Gastrocnemius medialis (tissue), 4 donors: Measurements from ENCODE around the gene TMEM39A.

Source experiments
- POLR2A ChIP-seq, 2 donors: fragments of 450-650 bp; IDR thresholded peaks; one replicate each; pipeline ENCODE4 v1.6.1; 2017; ENCODE audit warnings: antibody characterized with exemption in 2 of 2, mild to moderate bottlenecking in 2 of 2, moderate library complexity in 2 of 2
- TF ChIP-seq, protein P1 (sequence below), 5 experiments: fragments of 450-650 bp in 3 of 5; fragments of 200-600 bp in 2 of 5; sonication (generic) in 2 of 5; IDR thresholded peaks in 4 of 5; conservative IDR thresholded peaks in 1 of 5; 1 replicate in 4 of 5; 2 replicates in 1 of 5; pipeline ENCODE4 v1.5.1; 2016 to 2019; ENCODE audit warnings: antibody characterized with exemption in 5 of 5, mild to moderate bottlenecking in 3 of 5, moderate library complexity in 3 of 5

DNA sequence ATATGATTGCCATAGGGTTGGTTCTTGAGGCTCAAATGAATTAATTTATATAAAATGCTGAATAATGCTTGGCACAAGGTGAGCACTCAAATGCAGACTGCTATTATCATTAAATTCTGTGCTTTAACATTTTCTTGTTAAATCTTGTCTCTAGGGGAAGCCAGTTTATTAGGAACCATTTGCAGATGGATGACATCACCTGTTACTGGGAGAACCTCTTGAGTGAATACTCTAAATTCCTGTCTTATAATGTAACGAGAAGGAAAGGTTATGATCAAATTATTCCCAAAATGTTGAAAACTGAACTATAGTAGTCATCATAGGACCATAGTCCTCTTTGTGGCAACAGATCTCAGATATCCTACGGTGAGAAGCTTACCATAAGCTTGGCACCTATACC, 28.7 kb upstream of the TMEM39A start:
- TF ChIP-seq, protein P1, sequence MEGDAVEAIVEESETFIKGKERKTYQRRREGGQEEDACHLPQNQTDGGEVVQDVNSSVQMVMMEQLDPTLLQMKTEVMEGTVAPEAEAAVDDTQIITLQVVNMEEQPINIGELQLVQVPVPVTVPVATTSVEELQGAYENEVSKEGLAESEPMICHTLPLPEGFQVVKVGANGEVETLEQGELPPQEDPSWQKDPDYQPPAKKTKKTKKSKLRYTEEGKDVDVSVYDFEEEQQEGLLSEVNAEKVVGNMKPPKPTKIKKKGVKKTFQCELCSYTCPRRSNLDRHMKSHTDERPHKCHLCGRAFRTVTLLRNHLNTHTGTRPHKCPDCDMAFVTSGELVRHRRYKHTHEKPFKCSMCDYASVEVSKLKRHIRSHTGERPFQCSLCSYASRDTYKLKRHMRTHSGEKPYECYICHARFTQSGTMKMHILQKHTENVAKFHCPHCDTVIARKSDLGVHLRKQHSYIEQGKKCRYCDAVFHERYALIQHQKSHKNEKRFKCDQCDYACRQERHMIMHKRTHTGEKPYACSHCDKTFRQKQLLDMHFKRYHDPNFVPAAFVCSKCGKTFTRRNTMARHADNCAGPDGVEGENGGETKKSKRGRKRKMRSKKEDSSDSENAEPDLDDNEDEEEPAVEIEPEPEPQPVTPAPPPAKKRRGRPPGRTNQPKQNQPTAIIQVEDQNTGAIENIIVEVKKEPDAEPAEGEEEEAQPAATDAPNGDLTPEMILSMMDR (IDR thresholded peaks at IDR 0.05 in 4 of 5, conservative IDR thresholded peaks at IDR 0.05 in 1 of 5): no peak
- no peak for TF ChIP-seq POLR2A (IDR thresholded peaks at IDR 0.05)
